NCI-H1105 (cell line): Measurements from ENCODE around the gene TIGD7.

Experiments used
- DNase-seq: peaks from one replicate; lab custom pipeline; 2025; lab: John Stamatoyannopoulos, UW

TIGD7 gene, protein sequence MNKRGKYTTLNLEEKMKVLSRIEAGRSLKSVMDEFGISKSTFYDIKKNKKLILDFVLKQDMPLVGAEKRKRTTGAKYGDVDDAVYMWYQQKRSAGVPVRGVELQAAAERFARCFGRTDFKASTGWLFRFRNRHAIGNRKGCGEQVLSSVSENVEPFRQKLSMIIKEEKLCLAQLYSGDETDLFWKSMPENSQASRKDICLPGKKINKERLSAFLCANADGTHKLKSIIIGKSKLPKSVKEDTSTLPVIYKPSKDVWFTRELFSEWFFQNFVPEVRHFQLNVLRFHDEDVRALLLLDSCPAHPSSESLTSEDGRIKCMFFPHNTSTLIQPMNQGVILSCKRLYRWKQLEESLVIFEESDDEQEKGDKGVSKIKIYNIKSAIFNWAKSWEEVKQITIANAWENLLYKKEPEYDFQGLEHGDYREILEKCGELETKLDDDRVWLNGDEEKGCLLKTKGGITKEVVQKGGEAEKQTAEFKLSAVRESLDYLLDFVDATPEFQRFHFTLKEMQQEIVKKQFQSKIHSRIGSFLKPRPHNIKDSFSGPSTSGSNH

DNA sequence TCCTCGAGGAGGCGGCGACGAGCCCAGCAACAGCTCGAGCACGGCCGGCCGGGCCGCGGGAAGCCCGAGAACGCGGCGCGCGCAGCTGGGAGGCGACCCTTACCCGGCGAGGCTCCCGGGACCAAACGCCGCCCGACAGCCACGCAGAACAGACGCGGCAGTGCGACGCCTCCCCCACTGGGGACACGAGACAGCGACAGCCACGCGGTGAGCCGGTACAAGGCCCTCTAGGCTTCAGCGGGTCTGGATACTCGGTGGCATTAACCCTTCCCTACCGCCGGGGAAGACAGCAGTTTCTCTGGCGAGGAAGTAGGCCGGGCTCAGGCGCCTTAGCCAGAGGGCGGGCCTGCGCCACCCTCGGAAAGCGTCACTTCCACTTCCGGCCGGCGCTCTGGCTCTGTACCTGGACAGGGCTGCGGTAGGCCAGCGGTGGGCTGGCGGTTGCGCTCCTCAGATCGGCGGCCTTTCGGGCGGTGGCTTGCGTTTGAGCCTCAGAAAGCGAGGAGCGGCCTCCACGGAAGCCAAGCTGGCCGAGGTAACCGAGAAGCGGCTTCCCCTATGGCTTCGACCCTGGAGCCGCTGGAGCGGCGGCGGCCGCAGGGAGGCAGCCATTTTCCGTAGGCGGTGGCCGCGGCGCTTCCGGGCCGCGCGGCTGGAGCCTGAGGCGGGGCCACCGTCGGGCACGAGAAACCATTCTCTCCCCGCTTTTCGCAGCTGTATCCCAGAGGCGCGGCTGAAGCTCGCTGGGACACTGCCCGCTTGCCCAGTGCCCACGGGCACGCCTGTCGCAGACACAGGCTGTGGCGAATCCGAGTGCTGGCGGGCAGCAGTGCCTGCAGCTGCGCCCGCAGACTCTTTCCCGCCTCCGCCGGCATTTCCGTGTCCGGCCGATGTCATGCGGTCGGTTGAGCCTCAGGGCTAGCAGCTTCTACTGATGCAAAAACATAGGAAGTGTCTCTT, at the start of gene TIGD7, which contains the start of gene ZNF75A:
TIGD7 (minus strand) TSS at position 322 of the 960 bp plus-strand sequence. CDS start 4,816 bp downstream, outside the sequence.
ZNF75A (plus strand) TSS at position 389 of the 960 bp plus-strand sequence. CDS start 2,932 bp downstream, outside the sequence.
- DNase-seq: peak; percentile 76

DNA sequence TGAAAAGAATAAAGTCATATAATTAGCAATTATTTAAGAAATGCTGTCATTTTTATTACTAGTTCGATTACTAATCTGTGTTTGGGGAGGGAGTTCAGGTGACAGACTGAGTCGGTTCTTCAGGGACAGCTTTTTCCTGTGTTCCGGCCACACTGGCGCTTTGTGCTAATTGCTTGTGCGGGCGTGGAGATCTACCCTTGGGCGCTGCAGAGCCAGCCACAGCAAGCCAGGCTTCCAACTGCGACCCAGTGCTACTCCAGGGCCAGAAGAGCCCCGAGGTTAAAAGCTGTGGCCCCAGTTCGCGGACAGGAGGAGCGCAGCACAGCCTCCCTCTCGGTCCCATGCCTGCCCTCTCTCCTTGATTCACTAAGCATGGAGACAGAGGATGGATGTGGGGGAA, 43.9 kb upstream of the TIGD7 start:
- no peak for DNase-seq

DNA sequence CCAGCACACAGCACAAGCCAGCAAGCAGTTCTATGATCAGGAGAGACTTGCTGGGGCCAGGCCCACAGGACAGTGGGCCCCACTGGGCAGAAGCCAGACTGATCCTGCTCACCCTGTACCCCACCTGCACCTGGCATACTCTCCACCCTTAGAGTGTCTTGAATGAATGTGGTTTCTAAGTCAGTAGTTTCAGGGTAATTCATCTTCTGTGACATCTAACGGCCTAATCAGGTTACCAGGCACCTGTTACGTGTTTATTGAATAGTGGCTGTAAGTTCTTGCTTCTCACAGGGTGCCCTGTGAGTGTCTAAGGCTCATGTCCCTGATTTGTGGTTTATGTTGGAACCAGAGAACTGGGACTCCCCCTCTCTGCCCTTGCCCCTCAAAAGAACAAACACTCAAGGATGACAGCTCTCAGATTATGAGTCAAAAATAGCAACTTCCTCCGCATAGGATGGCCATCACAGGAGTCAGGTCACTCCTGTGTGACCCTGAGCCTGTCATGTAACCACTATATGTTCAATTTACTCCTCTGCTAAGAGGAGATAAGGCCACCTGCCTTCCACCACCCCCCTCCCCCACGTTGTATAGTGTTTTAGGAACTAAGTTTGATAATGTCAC, 43.4 kb upstream of the TIGD7 start:
- DNase-seq: no peak

DNA sequence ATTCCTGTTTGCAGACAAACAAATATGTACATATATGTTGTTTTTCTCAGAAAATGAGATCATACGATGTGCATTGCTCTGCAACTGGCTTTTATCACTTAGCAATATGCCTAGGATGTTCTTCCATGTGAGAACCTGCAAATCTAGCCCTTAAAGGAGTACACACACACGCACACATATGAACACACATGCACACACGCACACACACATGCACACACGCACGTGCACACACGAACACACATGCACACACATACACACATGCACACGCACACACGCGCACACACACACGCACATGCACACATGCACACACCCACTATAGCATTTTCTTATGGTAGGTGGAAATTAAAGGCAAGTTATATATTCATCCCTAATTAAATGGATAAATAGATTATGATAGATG, 42.4 kb upstream of the TIGD7 start:
- no peak for DNase-seq

DNA sequence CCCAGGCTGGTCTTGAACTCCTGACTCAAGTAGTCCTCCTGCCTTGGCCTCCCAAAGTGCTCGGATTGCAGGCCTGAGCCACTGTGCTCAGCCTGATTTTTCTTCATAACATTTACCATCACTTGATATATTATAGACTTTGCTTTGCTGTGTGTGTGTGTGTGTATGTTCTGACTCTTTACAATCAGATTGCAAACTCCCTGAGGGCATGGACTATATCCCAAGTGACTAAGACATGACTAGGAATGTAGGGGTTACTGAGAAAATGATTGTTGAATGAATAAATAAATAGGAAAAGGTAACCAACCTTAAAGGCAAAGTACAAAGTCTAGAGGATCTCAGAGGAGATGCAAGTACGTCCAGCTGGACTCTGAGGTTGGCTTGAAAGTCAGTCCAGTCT, 40.8 kb upstream of the TIGD7 start:
- no peak for DNase-seq

DNA sequence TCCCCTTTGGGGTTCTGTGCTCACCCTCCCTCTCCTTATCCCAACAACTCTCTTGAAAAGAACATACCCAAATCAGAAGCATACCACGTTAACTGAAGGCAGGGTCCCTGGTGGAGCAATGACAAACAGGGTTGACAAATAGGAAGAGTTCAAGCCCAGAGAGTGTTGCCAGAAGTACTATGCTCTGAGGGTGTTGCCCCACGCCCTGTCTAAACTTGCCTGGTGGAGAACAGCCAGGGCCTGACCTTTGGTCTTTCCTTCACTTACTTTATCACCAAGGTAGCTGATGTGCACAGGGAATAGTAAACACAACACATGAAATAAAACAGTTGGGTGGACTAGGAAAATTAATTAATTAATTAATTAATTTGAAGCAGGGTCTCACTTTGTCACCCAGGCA, 23.4 kb upstream of the TIGD7 start:
- no peak for DNase-seq

DNA sequence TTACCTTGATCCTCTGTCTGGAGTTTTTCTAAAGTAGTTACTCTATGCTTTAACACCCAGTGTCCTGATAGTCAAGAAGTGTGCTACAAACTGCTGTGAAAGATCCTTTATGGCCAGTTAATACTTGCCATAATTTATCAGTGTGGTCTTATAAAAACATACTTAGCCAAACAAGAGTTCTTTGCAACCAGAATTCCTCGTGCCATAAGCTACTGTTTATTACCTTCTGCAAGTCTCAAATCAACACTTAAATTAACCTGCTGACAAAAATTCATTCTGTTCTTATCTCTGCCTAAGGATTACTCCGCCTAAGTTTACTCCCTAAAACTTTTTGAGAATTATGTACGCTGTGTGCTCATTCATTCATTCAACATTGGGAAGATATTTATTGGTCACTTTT, 22.9 kb upstream of the TIGD7 start:
- no peak for DNase-seq

DNA sequence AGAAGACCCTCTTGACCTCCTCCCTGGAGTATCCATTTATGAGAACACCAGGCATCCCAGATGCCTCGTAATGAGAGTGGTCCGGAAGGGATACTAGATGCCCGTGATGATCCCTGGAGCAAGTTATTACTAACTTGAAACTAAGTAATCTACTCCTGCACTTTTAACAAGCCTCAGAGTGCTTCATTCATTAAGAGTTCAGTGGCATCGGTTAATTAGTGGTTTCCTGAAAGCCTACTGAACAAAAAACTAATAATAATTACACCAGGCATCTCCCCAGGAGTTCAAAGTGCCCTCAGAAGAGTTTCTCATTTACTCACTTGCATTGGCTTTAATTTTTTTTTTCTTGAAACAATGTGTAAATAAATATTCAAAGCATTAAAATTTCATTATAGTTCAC, 22.3 kb upstream of the TIGD7 start:
- DNase-seq: no peak

DNA sequence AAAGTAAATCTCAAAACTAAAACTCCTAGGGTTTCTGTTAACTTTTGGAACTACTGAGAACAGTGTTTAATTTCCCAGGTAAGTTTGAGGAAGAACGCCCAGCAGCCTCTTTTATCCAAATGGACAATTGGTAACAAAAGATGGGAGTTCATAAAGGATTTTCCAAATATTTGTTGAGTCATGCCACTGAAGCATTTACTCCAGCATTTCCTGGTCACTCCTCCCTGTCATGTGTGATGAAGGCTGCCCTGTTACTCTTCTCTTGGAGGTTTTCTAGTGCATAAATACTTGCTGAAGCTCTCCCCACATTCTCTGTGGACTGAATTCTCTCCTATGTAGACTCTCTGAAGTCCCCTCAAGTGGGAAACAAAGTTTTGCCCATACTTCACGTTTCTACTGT, 16.6 kb upstream of the TIGD7 start:
- no peak for DNase-seq

DNA sequence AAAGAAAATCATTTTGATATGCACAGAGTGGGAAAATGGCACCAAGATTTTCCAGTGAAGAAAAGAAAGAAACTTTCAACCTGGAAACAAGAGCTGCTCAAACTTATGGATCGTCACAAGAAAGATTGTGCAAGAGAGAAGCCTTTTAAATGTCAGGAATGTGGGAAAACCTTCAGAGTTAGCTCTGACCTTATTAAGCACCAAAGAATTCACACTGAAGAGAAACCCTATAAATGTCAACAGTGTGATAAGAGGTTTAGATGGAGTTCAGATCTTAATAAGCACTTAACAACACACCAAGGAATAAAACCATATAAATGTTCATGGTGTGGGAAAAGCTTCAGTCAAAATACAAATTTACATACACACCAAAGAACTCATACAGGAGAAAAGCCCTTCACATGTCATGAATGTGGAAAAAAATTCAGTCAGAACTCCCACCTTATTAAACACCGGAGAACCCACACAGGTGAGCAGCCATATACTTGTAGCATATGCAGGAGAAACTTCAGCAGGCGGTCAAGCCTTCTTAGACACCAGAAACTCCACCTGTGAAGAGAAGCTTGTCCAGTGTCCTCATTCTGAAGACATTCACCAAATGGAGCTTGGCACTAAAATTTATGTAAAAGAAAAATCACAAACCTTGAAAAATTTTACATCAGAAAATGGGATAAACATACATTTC, 12.2 kb upstream of the TIGD7 start:
- DNase-seq: no peak

DNA sequence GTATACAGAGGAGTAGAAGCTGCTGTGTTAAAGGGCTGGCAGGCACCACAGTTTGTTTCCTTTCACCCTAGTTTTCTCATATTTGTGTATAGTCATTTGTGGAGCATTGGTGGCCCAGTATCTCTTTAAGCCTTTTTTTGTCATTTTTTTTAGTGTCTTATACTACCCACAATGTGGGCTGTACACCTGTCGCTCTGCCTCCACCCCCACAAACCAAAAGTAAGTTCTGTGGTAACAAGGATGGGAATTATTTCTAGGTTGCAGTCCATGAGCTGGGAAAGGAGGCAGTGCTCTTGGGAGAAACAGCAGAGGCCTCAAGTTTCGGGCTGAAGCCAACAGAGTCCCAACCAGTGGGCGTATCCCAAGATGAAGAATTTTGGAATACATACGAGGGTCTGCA, 6.3 kb upstream of the TIGD7 start:
- DNase-seq: no peak

DNA sequence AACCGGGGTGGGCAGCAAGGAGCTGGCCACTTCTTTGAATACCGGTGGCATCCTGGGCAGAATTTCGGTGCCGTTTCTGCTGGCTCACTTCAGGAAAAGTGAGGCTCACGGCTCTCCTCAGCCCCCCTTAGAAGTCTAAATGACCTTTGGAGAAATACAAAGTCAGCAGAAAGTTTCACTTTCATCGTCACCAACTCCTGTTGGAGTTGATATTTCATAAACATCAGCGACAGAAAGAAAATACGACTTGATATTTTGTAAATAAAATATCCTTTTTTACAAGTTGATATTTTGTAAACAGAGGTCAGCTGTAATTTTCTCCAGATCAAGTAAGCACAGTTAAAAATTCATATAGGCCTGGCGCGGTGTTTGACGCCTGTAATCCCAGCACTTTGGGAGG, 848 bp upstream of the TIGD7 start:
- DNase-seq: no peak

DNA sequence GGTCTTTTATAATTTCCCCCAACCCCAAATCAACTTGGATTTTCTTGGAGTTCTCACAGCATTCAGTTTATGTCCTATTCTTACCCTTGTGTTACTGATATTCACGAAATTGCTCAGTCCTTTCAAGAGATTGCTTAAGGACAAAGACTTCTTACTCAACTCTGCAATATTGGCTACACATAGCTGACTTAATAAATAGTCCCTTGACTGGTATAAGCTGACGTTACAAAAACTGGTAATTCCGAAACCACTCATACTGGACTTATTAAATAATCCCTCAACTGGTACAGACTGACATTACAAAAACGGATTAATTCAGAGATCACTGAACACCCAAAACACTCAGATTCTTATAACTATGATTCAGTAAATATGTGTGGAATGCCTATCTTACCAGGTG, 860 bp downstream of the TIGD7 start:
- DNase-seq: no peak

DNA sequence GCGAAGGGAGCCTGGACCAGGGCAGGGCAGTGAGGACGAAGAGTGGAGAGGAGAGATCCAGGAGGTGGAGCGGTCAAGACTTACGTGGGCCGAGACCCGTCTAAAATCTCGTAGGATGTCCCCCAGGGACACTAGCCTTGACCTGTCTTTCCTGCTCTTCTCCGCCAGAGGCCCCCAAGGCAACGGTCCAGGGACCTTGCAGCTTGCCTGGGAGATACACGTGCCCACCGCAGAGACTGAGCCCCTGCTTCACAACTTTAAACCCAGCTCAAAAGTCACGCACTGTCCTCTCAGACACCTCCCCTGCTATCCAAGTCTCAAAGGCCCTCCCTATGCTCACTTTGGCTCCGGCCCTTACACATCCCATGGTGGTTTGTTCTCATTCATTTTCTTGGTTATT, 9.4 kb downstream of the TIGD7 start:
- DNase-seq: no peak

DNA sequence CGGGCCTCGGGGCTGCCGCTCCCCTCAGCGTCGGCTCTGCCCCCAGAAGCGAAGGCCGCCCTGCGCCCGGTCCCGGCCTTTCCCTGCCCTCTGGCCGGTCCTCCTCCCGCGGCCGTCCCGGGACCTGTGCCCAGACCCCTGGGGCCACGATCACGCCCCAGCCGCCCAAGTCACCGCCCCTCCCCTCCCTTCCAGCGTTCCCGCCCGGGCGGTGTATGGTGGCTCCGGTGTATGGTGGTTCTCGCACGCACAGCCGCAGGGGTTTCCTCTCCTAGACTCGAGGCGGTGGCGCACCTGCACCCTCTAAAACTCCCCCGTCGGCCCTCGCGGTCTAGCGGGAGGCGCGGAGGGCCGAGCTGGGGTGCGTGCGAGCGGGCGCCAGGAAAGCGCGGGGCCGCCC, 10.0 kb downstream of the TIGD7 start:
- no peak for DNase-seq

DNA sequence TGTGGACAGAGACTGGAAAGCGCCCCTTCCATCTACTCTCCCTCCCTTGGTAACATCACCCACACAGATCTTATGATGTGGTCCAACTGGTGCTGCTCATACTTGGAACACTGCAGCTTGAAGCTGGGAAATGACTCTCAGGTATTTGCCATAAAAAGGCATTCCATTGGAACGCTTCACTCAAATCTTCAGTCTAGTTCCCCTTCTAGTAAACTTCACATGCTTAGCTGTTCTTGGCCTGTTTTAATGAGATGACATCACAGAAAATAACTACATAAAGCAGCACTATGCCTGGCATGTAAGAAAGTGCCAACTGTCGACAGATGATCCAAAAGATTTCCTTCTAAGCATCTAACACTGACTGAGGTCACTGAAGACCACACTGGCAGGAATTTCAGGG, 12.6 kb downstream of the TIGD7 start:
- no peak for DNase-seq

DNA sequence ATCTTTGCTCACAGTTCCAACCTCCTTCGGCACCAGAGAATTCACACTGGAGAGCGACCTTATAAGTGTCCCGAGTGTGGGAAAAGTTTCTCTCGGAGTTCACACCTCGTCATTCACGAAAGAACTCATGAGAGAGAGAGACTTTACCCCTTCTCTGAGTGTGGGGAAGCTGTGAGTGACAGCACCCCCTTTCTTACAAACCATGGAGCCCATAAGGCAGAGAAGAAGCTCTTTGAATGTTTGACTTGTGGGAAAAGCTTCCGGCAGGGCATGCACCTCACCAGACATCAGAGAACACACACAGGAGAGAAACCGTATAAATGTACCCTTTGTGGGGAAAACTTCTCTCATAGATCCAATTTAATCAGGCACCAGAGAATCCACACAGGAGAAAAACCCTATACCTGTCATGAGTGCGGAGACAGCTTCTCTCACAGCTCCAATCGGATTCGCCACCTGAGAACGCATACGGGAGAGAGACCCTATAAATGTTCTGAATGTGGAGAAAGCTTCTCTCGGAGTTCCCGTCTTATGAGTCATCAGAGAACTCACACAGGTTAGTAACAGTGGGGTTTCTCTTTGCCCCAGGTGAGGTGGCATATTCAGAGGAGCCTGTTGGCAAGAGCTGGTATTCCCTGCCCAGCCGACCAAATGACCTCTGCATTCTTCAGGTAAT, 15.1 kb downstream of the TIGD7 start:
- DNase-seq: no peak

DNA sequence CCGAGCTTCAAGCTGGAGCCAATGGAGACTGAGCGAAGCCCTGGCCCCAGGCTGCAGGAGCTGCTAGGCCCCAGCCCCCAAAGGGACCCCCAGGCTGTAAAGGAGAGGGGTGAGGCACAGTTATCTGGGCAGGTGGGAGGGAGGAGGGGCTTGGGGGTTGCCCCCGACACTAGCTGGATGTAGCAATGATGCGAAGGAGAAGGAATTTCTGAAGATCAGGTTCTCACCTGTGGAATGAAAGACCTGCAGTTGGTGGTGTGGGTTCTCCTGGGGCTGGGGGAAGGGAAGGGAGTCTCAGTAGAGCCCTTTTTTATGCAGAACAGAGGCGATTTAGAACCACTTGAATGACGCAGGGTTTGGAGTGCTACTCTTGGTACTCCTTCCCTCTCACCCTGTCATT, 20.1 kb downstream of the TIGD7 start:
- no peak for DNase-seq

DNA sequence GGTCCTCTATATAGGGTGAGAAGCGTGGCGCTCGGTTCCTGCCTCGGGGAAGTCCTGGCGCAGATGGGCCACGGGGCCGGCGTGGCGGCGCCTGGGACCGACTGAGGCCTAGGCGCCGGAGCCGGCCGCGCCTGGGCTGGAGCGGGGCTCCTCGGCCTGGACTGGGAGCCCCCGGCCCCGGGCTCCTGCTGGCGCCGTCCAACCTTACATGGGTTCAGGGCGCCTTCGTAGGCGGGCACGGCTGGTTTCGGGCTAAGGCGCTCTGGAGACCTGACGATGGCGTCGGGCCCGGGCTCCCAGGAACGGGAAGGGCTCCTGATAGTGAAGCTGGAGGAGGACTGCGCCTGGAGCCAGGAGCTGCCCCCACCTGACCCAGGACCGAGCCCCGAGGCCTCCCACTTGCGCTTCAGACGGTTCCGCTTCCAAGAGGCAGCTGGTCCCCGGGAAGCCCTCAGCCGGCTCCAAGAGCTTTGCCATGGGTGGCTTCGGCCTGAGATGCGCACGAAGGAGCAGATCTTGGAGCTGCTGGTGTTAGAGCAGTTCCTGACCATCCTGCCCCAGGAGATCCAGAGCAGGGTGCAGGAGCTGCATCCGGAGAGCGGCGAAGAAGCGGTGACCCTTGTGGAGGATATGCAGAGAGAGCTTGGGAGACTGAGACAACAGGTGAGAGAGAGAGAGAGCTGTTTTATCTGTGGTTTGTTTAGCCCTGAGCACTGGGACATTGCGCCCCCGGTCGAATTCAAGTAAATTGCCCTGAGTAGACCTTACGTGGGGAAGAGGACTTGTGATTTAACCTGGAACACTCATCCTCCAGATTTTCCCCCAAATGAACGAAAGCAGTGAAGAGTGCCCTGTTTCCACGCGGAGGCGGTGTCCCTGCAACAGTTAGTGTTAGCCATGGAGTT, 21.4 kb downstream of the TIGD7 start:
- no peak for DNase-seq
